ENCODE results near the gene ZNF785.
"Not testable (repeated sequence)": the region's sequence is repeated elsewhere in the genome, so short reads cannot be mapped to it uniquely, and the experiment has no call there.

The ZNF785 gene

DNA sequence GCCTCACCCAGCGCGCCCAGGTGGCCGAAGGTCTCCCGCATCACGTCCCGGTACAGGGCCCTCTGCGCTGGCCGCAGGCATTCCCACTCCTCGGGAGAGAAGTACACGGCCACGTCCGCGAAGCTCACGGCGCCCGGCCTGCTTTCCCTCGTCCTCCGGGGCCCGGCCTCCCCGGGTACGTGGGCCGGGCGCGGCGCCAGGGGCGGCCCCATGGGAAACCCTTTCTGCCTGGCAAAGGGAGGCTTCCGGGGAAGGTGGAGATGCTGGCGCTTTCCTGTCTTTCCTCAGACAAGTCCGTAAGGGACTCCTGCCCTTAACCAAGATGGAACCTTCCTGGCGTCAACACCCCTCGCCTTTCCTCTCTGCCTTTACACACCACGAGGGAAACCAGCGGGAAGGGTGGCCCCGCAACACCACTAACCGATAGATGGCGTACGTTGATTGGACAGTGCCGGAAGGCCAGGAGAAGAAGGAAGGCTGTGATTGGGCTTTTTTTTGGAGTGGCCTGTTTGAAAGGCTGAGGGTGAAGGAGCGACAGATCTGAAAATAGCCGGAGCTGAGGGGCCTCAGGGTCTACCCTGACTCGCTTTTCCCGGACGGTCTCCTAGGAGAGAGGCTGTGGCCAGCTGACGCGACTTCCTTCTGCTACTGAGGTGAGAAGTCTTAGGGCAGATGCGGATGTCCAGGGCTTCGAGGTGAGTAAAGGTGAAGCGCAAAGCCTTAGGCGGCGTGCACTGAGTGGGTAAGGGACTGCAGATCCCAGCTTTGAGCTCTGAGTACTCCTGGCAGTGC, at the start of gene ZNF785:
ZNF785 (minus strand) TSS at position 298 of the 792 bp plus-strand sequence; CDS start at position 212, 86 bp downstream.
- peak; percentile 78 to 90 for DNase-seq (ENCODE audit: low read depth in 2 of 2)

GRCh38 chr16:30633526-30633925, 48.0 kb upstream of the ZNF785 start:
- DNase-seq (ENCODE audit: low read depth in 2 of 2): no peak

DNA sequence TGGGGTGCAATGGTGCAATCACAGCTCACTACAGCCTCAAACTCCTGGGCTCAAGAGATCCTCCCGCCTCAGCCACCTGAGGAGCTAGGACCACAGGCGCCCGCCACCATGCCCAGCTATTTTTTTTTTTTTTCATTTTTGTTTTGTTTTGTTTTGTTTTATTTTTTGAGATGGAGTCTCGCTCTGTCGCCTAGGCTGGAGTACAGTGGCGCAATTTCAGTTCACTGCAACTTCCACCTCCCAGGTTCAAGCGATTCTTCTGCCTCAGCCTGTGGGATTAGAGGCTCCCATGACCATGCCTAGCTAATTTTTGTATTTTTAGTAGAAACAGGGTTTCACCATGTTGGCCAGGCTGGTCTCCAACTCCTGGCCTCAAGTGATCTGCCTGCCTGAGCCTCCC, 47.0 kb upstream of the ZNF785 start:
- DNase-seq (ENCODE audit: low read depth in 2 of 2): not testable (repeated sequence)

DNA sequence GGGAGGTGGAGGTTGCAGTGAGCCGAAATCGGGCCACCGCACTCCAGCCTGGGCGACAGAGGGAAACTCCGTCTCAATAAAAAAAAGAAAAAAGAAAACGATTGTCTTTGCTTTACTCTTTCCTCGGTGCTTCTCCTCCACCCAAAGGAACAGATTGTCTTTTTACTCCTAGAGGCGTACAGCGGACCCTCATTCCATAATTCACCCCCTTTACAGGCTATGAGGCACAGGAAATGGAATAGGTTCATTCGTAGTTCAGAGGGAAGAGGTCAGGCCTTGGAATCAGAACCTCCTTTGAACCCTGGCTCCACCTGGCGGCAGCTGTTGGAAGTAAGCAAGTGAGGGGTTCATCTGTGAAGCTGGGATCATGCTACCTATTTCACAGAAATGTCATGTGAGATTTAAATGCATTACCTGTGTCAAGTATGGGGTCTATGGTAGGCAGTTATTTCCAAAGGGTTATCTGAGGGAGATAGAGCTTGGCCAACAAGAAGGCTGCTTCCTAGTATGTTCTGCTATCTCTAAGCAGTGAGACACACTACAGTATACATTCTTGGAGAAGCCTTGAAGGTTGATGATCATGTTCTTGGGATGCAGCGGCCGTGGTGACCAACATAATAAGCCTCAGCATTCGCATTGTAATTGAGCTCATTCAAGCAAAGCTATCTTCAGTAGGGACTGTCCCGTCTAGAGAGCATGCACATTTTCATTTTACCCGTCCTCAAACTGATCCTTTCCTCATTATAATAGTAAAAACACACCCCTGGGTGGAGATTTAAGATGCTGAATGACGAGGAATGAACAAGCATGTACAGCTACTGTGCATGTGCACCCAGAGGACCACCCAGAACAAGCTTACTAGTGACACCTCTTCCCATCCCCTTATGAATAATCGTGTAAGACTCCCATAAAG, 43.4 kb upstream of the ZNF785 start:
- DNase-seq (ENCODE audit: low read depth in 2 of 2): peak; percentile 85 to 96

DNA sequence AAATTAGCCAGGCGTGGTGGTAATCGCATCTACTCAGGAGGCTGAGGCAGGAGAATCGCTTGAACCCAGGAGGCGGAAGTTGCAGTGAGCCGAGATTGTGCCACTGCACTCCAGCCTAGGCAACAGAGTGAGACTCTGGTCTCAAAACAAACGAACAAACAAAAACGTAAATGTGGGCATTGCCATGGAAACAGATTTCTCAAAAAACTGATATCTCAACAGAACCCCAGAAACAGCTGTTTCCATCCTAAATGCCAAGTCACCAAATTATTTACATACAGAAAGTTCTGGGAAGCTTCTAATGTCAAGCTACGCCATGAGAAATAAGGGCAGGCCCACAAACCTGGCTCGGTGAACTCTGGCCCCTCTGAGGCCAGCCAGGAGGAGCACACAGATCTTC, 40.7 kb upstream of the ZNF785 start:
- DNase-seq (ENCODE audit: low read depth in 2 of 2): no peak

DNA sequence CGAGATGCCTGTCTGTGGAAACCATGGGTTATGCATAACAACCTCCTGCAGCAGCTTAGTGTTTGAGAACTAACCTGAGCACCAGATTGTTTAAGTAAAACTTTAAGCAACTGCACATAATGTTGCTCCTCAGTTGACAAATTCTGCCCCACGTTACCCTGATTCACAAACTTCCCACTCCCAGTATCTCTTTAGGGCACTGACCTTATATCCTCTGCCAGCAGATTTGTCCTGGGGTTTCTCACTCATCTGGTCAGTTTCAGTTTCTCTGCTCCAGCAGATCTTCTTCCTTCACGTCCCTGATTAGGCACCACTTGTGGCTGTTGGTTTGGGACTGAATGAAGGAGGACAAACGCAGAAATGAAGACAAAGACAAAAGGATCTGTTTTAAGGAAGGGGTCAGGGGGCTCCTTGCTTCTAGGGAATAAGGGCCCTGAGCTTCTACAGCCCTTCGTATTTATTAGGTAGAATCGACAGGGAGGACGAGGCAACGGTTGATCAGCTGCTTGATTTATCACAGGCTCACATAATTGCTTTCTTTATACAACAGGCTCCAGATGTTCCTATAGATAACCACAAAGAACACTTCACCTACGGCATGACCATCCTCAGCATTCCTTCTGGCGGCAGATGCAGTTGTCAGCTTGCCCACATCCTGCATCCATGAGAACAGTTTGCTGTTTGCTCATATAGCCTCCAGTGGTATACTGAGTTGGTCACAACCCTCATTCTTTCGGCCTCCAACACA, 38.2 kb upstream of the ZNF785 start:
- DNase-seq (ENCODE audit: low read depth in 2 of 2): no peak

- DNase-seq (ENCODE audit: low read depth in 2 of 2): no peak
These were observed 37.0 kb upstream of the ZNF785 start for GRCh38 chr16:30622455-30623032.

GRCh38 chr16:30621765-30622164, 36.3 kb upstream of the ZNF785 start:
- DNase-seq (ENCODE audit: low read depth in 2 of 2): no peak

DNA sequence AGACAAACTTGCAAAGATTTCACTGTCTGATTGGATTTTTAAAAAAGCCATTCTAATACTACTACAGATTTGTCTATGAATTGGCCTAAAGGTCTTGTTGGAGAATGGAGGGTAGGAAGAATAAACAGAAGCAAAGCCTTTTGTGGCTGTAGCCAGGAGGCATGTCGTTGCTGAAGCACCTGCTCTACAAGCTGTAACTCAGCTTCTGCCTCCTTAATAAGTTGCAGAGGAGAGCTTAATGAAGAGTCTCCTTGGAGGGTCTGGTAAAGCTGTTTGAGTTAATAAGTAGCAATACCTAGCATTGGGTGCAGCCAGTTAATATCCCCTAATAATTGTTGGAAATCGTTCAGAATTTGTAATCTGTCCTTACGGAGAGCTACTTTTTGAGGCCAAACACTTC, 34.7 kb upstream of the ZNF785 start:
- DNase-seq (ENCODE audit: low read depth in 2 of 2): no peak

GRCh38 chr16:30619638-30620037, 34.1 kb upstream of the ZNF785 start:
- DNase-seq (ENCODE audit: low read depth in 2 of 2): no peak

- DNase-seq (ENCODE audit: low read depth in 2 of 2): no peak
These were observed 33.7 kb upstream of the ZNF785 start for GRCh38 chr16:30619202-30619601.

DNA sequence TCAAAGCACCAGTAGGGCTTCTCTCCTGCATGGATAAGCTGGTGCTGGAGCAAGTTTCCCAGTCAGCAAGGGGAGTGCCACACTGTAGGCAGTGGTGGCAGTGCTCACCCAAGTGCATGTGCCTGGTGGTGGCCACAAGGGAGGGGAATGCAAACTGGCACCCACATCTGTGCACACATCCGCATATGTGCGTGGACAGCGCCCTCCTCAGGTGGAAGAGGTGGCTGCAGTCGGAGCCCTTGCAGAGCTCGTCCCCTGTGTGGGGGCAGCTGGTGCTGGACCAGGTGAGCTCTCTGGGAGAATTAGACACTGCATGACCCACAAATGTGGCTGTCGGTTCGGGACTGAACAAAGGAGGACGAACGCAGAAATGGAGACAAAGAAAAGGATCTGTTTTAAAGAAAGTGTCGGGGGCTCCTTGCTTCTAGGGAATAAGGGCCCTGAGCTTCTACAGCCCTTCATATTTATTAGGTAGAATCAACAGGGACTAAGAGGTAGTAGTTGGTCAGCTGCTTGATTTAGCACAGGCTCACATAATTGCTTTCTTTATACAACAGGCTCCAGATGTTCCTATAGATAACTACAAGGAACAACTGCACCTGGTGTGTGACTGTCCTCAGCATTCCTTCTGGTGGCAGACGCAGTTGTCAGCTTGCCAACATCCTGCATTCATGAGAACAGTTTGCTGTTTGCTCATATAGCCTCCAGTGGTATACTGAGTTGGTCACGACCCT, 30.0 kb upstream of the ZNF785 start:
- peak; percentile 78 to 92 for DNase-seq (ENCODE audit: low read depth in 2 of 2)

GRCh38 chr16:30609926-30610839, 24.7 kb upstream of the ZNF785 start, which contains the start of gene ZNF689:
Gene ZNF689, minus strand, starts transcription at chr16:30610389. Its CDS starts 348 bp downstream, at chr16:30610041.
- DNase-seq (ENCODE audit: low read depth in 2 of 2): peak; percentile 91 to 92

- DNase-seq (ENCODE audit: low read depth in 2 of 2): peak; percentile 19 to 23
These were observed 23.8 kb upstream of the ZNF785 start for GRCh38 chr16:30609002-30609925.

- no peak for DNase-seq (ENCODE audit: low read depth in 2 of 2)
These were observed 20.5 kb upstream of the ZNF785 start for GRCh38 chr16:30606004-30606403.

GRCh38 chr16:30605158-30605557, 19.7 kb upstream of the ZNF785 start:
- DNase-seq (ENCODE audit: low read depth in 2 of 2): no peak

GRCh38 chr16:30604316-30604947, 18.9 kb upstream of the ZNF785 start:
- no peak for DNase-seq (ENCODE audit: low read depth in 2 of 2)

GRCh38 chr16:30603945-30604315, 18.4 kb upstream of the ZNF785 start:
- DNase-seq (ENCODE audit: low read depth in 2 of 2): no peak

Data from stimulated activated CD4-positive, alpha-beta T cell treated with anti-CD3 and anti-CD28 coated beads, Interleukin-4, amount 100 ng/mL, for 48 hours (primary cell).